GM04503 (cell line): Measurements from ENCODE around the gene MDFIC2.
"Not testable (repeated sequence)": the region's sequence is repeated elsewhere in the genome, so short reads cannot be mapped to it uniquely, and the experiment has no call there.

Experiments used
- DNase-seq: peaks from one replicate; pipeline ENCODE4 v3.0.0-alpha.2; 2012; ENCODE audit warnings: low read depth

The MDFIC2 gene

DNA sequence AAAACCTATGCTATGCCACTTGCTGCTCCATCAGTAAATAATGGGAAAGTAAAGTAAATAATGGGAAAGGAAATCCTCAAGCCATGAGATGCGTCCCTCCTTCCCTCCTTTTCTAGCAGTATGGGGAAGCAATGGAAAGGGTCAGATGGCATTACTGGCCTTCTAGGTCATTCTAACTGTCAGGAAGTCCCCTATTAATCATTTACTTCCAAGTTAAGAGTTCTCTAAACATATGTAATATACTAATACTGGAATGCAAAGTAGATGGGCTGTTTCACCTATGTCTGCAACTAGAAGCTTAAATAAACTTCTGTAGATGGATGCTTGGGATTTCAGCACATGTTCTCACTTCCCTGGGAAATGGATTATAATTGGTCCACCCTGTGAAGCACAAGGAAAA is 55.9 kb downstream of the MDFIC2 start:
- DNase-seq, result no peak

GRCh38 chr3:70250492-70250891 is 61.9 kb downstream of the MDFIC2 start:
- no peak for DNase-seq

GRCh38 chr3:70249509-70250160 is 62.8 kb downstream of the MDFIC2 start:
- DNase-seq, result no peak

- DNase-seq, result no peak
Measured at GRCh38 chr3:70248856-70249255, 63.6 kb downstream of the MDFIC2 start.

DNA sequence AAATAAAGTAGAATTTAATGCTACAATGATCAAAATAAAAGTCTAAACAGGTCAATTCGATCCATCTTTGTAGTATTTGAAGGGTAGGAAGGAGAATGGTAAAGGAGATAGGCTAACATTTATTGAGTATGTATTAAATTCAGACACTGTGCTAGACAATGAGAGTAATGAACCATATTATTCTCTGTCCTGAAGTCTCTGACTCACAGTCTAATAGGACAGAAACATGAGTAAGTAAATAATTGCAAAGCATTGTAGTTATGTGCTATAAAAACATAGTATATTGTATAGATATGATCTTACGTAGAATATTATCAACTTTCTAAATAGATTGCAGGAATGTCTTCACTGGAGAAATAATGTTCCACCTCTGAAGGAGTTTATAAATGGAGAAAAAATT is 64.5 kb downstream of the MDFIC2 start:
- no peak for DNase-seq

GRCh38 chr3:70245746-70246525 is 66.5 kb downstream of the MDFIC2 start:
- no peak for DNase-seq

DNA sequence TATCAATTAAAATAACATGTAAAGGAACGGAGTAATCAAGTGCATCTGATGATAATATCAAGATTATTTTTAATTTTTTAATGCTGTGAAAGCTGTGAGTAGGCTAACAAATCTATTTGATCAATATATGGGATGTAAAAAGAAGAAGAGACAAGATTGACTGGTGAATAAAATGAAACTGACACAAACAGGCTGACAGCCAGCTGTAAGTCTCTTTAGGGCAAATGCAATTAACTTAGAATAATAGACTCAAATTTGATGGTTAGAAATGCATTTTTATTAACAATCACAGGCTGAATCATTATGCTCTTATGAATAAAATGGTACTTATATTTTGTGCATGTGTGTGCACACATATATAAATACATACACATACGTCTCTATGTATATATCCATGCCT is 68.0 kb downstream of the MDFIC2 start:
- DNase-seq, result no peak

DNA sequence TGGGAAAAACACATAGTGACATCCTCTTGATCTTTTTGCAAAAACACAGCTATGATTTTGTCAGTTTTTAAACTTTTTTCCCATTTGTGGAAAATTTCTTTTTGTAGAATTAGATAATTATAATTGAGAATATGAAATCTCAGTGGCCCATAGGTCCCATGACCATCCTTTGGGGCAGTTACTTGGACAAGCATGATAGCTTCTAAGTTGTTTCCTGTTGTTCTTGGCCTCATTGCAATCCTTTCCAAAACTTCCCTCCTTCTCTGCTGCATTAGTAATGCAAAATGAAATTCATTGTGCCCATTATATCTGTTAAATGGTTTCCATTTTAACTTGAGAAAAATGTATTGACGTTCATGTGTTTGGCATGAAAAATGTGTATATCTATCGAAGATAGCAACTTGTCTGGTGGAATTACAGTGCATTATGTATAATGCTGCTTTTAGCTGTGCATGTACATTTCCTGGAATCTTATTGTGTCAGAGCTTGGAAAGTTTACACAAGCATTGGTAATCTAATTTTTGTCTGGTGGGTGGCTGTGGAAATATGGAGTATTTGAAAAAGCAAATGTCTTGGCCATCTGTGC is 70.0 kb downstream of the MDFIC2 start:
- no peak for DNase-seq

- no peak for DNase-seq
Measured at GRCh38 chr3:70233812-70234211, 78.6 kb downstream of the MDFIC2 start.

DNA sequence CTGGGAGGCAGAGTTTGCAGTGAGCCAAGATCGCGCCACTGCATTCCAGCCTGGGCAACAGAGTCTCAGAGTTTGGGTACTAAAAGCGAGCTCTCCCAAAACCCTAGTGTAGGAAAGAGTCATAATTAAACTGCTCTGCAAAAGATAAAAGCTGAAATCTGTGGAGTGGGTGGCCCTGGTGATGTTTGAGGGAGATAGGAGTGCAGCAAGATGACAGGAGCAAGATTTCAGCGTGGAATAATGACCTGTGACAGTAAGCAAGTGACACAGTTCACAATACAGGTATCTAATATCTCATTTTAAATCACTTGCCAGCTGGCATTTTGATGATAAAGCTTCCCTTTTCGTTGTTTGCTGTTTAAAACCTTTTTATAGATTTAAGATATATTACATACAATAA is 79.3 kb downstream of the MDFIC2 start:
- no peak for DNase-seq

GRCh38 chr3:70231266-70231701 is 81.2 kb downstream of the MDFIC2 start:
- no peak for DNase-seq

- DNase-seq, result no peak
Measured at GRCh38 chr3:70227437-70227836, 85.0 kb downstream of the MDFIC2 start.

GRCh38 chr3:70225146-70225545 is 87.3 kb downstream of the MDFIC2 start:
- DNase-seq, result no peak

- no peak for DNase-seq
Measured at GRCh38 chr3:70224337-70224736, 88.1 kb downstream of the MDFIC2 start.

GRCh38 chr3:70218471-70218870 is 94.0 kb downstream of the MDFIC2 start:
- DNase-seq, result no peak

GRCh38 chr3:70211274-70211673 is 101.2 kb downstream of the MDFIC2 start:
- not testable (repeated sequence) for DNase-seq

GRCh38 chr3:70201975-70202374 is 110.5 kb downstream of the MDFIC2 start:
- no peak for DNase-seq

DNA sequence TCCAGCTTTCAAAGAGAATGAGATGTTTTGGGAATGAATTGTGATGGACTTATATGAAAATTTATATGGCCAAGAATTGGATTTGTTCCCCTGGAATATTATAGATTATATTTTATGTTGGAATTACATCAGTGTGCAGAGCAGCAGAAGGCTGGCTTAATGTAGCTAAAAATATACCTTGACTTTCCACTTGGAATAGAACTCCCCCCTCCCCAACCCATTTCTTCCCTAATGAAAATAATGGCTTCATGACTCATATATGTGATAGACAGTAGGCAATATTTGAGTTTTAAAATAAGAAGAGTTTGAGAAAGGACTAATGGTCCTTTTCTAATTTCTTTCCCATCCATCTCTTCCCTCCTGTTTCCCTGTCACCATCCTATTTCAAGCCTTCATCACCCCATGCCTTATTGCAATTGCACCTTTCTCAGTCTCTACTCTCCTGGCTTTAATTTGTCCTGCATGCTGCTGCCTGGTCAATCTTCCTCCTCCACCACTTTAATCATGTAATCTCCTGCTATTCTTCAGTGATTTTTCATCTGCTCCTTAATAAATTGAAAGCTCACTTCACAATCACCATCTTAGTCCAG is 122.5 kb downstream of the MDFIC2 start:
- DNase-seq, result no peak

DNA sequence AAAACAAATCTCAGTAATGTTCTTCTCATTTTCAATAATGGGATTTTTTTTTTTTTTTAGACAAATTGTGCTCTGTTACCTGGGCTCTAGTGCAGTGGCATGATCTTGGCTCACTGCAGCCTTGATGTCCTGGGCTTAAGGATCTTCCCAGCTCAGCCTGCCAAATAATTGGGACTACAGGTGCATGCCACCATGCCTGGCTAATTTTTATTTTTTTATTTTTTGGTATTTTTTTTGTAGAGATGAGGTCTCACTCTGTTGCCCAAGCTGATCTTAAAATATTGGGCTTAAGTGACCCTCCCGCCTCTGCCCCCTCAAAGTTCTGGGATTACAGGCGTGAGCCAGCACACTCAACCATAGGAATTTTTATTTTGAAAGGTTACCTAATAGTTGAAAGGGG is 126.2 kb downstream of the MDFIC2 start:
- DNase-seq, result no peak

GRCh38 chr3:70185661-70186060 is 126.8 kb downstream of the MDFIC2 start:
- no peak for DNase-seq

- DNase-seq, result no peak
Measured at GRCh38 chr3:70183781-70184504, 128.5 kb downstream of the MDFIC2 start.

- no peak for DNase-seq
Measured at GRCh38 chr3:70182166-70182565, 130.3 kb downstream of the MDFIC2 start.
